ENCODE results near the gene COL18A1. TPM values are rescaled to one million over a fixed set of nuclear protein-coding genes. Genes with fewer than 3 reads are reported as not detected.

Gene COL18A1
- polyA plus RNA-seq, 1 donor (not counting 4 experiments of a cell fraction or from before 2014, with no cell fraction given): 13.0 TPM

DNA sequence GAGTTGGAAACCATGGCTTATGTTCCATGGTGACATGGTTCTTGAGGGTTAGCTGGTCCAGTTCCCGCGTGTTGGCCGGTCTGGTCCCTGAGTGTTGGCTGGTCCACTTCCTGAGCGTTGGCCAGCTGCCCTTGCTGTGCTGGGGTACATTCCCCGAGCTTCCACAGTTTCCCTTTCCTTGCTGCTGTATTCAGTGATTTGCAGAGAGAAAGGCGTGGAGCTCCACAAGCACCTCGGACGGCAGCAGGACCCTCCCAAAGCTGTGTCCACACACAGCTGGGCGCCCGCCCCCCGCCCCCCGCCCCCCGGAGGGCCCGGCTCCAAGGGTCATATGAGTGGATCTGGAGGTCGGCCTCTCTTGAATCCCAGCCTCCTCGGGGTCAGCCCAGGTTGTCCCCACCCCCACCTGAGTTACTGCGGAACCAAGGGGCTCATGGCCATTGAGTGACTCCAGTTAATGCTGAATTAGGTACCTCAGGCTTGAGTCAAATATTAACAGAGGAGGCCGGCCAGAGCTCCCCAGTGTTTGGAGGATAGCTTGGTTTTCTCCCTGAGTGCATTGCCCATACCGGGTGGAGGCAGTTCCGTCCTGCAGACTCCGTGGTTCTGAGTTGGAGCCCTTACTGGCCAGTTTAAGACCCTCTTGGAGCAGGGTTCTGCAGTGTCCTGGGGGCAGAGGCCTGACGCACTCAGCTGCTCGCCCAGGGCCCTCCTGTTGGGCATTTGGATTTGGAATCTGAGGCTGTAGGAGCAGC, 18.4 kb downstream of the COL18A1 start:
- Histone ChIP-seq H3K9ac (ENCODE audit: control insufficient read depth, extremely low read depth, insufficient read depth, low read length) (no peak overlapping the region), H3K9me1 (ENCODE audit: control insufficient read depth, extremely low read depth, insufficient read depth, low read length) (peaks cover 4% of the 10 kb centered on the region), H3K9me3 (ENCODE audit: control insufficient read depth, low read depth, low read length) (no peaks in the 10 kb centered on the region), H3K27ac (ENCODE audit: control insufficient read depth, insufficient read depth, low read length) (no peak overlapping the region), H2AFZ (ENCODE audit: control insufficient read depth, low read length) (no peak overlapping the region), H3K36me3 (ENCODE audit: control insufficient read depth in 2 of 2, extremely low read depth in 1 of 2, insufficient read depth in 2 of 2, low read length in 2 of 2) (peaks cover 0 to 3% of the 10 kb centered on the region in 2 experiments), H4K20me1 (ENCODE audit: control insufficient read depth, extremely low read depth, insufficient read depth, low read length) (peaks cover 16% of the 10 kb centered on the region), H3K4me3 (ENCODE audit: control insufficient read depth in 2 of 3, extremely low read depth in 1 of 3, insufficient read depth in 2 of 3, low read depth in 1 of 3, low read length in 3 of 3) (no peak overlapping the region), H3K79me2 (ENCODE audit: control insufficient read depth, insufficient read depth, low read length) (peaks cover 22% of the 10 kb centered on the region), H3K4me2 (ENCODE audit: control insufficient read depth, extremely low read depth, insufficient read depth, low read depth, low read length) (no peak overlapping the region), H3K27me3 (ENCODE audit: control insufficient read depth, extremely low read depth, insufficient read depth, low read length) (no peaks in the 10 kb centered on the region), H3K4me1 (ENCODE audit: control insufficient read depth, extremely low read depth, insufficient read depth, low read length) (peaks cover 23% of the 10 kb centered on the region)
- DNase-seq (ENCODE audit: low read depth, low spot score) (no peak), FAIRE-seq (no peak)
- TF ChIP-seq, protein P1, sequence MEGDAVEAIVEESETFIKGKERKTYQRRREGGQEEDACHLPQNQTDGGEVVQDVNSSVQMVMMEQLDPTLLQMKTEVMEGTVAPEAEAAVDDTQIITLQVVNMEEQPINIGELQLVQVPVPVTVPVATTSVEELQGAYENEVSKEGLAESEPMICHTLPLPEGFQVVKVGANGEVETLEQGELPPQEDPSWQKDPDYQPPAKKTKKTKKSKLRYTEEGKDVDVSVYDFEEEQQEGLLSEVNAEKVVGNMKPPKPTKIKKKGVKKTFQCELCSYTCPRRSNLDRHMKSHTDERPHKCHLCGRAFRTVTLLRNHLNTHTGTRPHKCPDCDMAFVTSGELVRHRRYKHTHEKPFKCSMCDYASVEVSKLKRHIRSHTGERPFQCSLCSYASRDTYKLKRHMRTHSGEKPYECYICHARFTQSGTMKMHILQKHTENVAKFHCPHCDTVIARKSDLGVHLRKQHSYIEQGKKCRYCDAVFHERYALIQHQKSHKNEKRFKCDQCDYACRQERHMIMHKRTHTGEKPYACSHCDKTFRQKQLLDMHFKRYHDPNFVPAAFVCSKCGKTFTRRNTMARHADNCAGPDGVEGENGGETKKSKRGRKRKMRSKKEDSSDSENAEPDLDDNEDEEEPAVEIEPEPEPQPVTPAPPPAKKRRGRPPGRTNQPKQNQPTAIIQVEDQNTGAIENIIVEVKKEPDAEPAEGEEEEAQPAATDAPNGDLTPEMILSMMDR (optimal IDR thresholded peaks at IDR 0.05 in 1 of 3, IDR thresholded peaks at IDR 0.05 in 1 of 3, conservative IDR thresholded peaks at IDR 0.05 in 1 of 3; ENCODE audit: extremely low read depth in 1 of 3, insufficient read depth in 2 of 3, low read length in 3 of 3): no peak
- no peak for TF ChIP-seq EZH2 (IDR thresholded peaks at IDR 0.05; ENCODE audit: low read length)
- dilution Hi-C loops (cut with MboI; ENCODE audit: extremely low pct_ligation_motif_present, low sequenced_read_pairs): no loop called here

DNA sequence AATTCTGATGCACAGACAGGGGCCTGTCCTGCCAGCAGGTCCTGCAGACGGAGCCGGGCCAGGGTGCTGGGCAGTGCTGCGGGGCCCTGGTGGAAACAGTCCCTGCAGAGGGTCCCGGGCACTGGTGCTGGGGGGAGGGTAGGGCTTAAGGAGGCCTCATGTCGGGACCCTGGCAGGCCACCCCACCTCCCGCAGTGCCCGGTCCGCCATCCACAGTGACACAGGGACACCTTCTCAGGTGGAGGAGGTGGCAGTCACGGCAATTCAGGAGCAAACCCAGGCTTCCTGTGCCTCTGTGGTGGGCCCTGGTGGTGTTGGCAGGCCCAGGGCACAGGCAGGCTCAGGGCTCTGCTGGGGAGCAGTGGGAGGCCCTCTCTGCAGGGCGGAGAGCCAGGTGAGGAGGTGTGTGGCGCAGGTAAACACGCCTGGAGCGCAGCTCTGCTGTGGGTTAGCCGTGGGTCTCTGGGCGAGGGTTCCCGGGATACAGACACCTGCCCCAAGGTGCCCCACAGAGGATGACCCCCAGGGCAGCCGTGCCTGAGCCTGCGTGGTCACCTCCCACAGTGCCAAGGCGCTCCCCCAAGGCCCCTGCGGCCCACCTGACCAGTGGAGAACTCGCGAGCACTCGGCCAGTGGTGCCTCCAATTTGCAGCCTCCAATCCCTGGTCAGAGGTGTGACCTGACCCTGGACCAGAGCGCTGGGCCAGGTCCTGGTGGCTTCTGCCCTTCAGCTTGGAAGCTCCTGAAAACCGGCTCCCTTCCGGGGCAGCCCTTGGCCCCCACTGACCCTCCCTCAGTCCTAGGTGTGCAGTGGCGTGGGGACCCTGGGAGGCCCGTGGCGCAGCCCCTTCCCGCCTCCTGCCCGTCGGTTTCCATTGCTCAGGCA, 19.2 kb downstream of the COL18A1 start:
- H3K27me3 ChIP-seq (ENCODE audit: control insufficient read depth, extremely low read depth, insufficient read depth, low read length): no peaks in the 10 kb centered on the region
- H3K4me1 ChIP-seq (ENCODE audit: control insufficient read depth, extremely low read depth, insufficient read depth, low read length): peaks cover 23% of the 10 kb centered on the region
- peaks cover 15% of the 10 kb centered on the region for H3K79me2 ChIP-seq (ENCODE audit: control insufficient read depth, insufficient read depth, low read length)
- H3K36me3 ChIP-seq (ENCODE audit: control insufficient read depth in 2 of 2, extremely low read depth in 1 of 2, insufficient read depth in 2 of 2, low read length in 2 of 2): peaks cover 0 to 3% of the 10 kb centered on the region in 2 experiments
- H3K4me3 ChIP-seq (ENCODE audit: control insufficient read depth in 2 of 3, extremely low read depth in 1 of 3, insufficient read depth in 2 of 3, low read depth in 1 of 3, low read length in 3 of 3): no peak overlapping the region
- FAIRE-seq (no peak), DNase-seq (ENCODE audit: low read depth, low spot score) (no peak)
- no peak overlapping the region for H3K9ac ChIP-seq (ENCODE audit: control insufficient read depth, extremely low read depth, insufficient read depth, low read length)
- no peaks in the 10 kb centered on the region for H3K9me3 ChIP-seq (ENCODE audit: control insufficient read depth, low read depth, low read length)
- no peak overlapping the region for H2AFZ ChIP-seq (ENCODE audit: control insufficient read depth, low read length)
- H3K4me2 ChIP-seq (ENCODE audit: control insufficient read depth, extremely low read depth, insufficient read depth, low read depth, low read length): no peak overlapping the region
- TF ChIP-seq, protein P1 (optimal IDR thresholded peaks at IDR 0.05 in 1 of 3, IDR thresholded peaks at IDR 0.05 in 1 of 3, conservative IDR thresholded peaks at IDR 0.05 in 1 of 3; ENCODE audit: extremely low read depth in 1 of 3, insufficient read depth in 2 of 3, low read length in 3 of 3): no peak
- TF ChIP-seq EZH2 (IDR thresholded peaks at IDR 0.05; ENCODE audit: low read length): no peak
- dilution Hi-C loops (cut with MboI; ENCODE audit: extremely low pct_ligation_motif_present, low sequenced_read_pairs): no loop called here
- H3K9me1 ChIP-seq (ENCODE audit: control insufficient read depth, extremely low read depth, insufficient read depth, low read length): peaks cover 4% of the 10 kb centered on the region
- H3K27ac ChIP-seq (ENCODE audit: control insufficient read depth, insufficient read depth, low read length): no peak overlapping the region
- H4K20me1 ChIP-seq (ENCODE audit: control insufficient read depth, extremely low read depth, insufficient read depth, low read length): peaks cover 16% of the 10 kb centered on the region

All from keratinocyte (primary cell).